Peyer's patch (tissue), 4 donors: ENCODE data around the gene HLA-A. TPM values are rescaled to one million over a fixed set of nuclear protein-coding genes. Genes with fewer than 3 reads are reported as not detected.

ENCODE experiments used
- DNase-seq, 3 donors: peaks; one replicate each; pipeline ENCODE4 v3.0.0-alpha.2; 2017 to 2019
- H3K27ac ChIP-seq, 4 donors: fragments of 200-600 bp; sonication (generic); one replicate each; pipeline ENCODE4 v1.5.1; 2016 to 2019
- H3K27me3 ChIP-seq, 2 donors: fragments of 200-600 bp; sonication (generic); one replicate each; pipeline ENCODE4 v1.5.1; 2019
- H3K36me3 ChIP-seq, 3 donors: fragments of 200-600 bp; sonication (generic); one replicate each; pipeline ENCODE4 v1.5.1; 2016 to 2019
- H3K4me1 ChIP-seq, 4 donors: fragments of 200-600 bp; sonication (generic); one replicate each; pipeline ENCODE4 v1.5.1; 2016 to 2019
- H3K4me3 ChIP-seq, 4 donors: fragments of 200-600 bp; sonication (generic); 1 replicate in 3 of 4; 2 replicates in 1 of 4; pipeline ENCODE4 v1.5.1; 2016 to 2019; ENCODE audit warnings: mild to moderate bottlenecking in 1 of 4
- H3K9me3 ChIP-seq, 4 donors: fragments of 200-600 bp; sonication (generic); one replicate each; pipeline ENCODE4 v1.5.1; 2016 to 2019; ENCODE audit warnings: mild to moderate bottlenecking in 1 of 4
- CTCF ChIP-seq, 6 experiments: fragments of 450-650 bp in 4 of 6; fragments of 200-600 bp in 2 of 6; sonication (generic) in 1 of 6; IDR thresholded peaks; one replicate each; pipeline ENCODE4 v1.5.1; 2017 to 2019; ENCODE audit warnings: antibody characterized with exemption in 6 of 6, mild to moderate bottlenecking in 3 of 6, moderate library complexity in 1 of 6
- POLR2A ChIP-seq, 2 donors: fragments of 450-650 bp; IDR thresholded peaks; one replicate each; pipeline ENCODE4 v1.5.1; 2017; ENCODE audit warnings: antibody characterized with exemption in 2 of 2, mild to moderate bottlenecking in 2 of 2, moderate library complexity in 2 of 2
- small RNA-seq, 2 donors: library from RNA; depleted of rRNA; stranded (forward); fragments of <200 nt; gene quantifications; one replicate each; pipeline ENCODE3, GENCODE V24; 2016
- total RNA-seq, 4 donors: library from RNA; depleted of rRNA; stranded (reverse); fragments of >200 nt; gene quantifications; one replicate each; pipeline ENCODE4 v1.1.0, GENCODE V29; 2016

Gene HLA-A
- total RNA-seq, 4 donors from 2014 or later, result 296 to 1,668 (median 1,428) TPM

DNA sequence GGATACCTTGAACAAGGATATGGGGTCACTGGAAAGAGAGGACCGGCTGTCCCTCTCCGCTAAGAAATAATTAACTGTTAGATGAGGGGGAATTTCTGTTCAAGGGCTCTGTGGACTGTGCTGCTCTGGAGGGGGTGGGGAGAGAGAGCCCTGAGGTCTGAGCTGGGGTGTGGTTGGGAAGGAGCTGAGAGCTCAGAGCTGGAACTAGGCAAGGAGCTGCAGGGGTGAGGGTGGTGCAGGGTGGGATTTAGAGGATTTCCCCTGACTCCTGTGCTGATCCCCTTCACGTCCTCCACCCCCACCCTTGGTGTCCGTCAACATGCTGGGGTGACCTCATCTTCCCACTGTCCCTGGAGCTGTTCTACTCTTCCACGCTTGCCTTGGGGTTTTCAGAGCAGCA is 52.5 kb downstream of the HLA-A start:
- Histone ChIP-seq H3K27me3 (no peaks in the 10 kb centered on the region), H3K27ac (no peak overlapping the region), H3K4me1 (no peaks in the 10 kb centered on the region), H3K4me3 (no peak overlapping the region), H3K36me3 (no peaks in the 10 kb centered on the region), H3K9me3 (no peaks in the 10 kb centered on the region)
- no peak for DNase-seq
- TF ChIP-seq POLR2A (IDR thresholded peaks at IDR 0.05) (no peak), CTCF (IDR thresholded peaks at IDR 0.05) (no peak)

GRCh38 chr6:29995340-29995777 is 53.0 kb downstream of the HLA-A start:
- no peak for TF ChIP-seq CTCF (IDR thresholded peaks at IDR 0.05)
- no peak for TF ChIP-seq POLR2A (IDR thresholded peaks at IDR 0.05)

More at GRCh38 chr6:29995340-29995777, 53.0 kb downstream of the HLA-A start:
- Histone ChIP-seq H3K27me3 (no peaks in the 10 kb centered on the region), H3K9me3 (no peaks in the 10 kb centered on the region), H3K4me1 (no peaks in the 10 kb centered on the region), H3K36me3 (no peaks in the 10 kb centered on the region), H3K4me3 (no peak overlapping the region), H3K27ac (no peak overlapping the region)
- no peak for DNase-seq

Small RNA genes within 50 kb of the gene (small RNA-seq; reads per million reads assigned to genes)
- 0 reads per million in 2 donors for gene HLA-U

Other genes starting within 250 kb of the HLA-A start
- 100 to 1,000 TPM; 213 to 359 (median 299) TPM for gene HLA-F, start 219.1 kb upstream of the HLA-A start, total RNA-seq
- gene HLA-G, start 114.7 kb upstream of the HLA-A start, total RNA-seq, result under 1 TPM in 1 of 4 donors, not detected in 3; 0.67 TPM
- gene POLR1H, start 118.7 kb downstream of the HLA-A start, total RNA-seq, result 10 to 100 TPM; 22.8 to 33.8 (median 27.5) TPM
- gene PPP1R11, start 124.7 kb downstream of the HLA-A start, total RNA-seq, result 10 to 100 TPM; 44.6 to 75.7 (median 58.6) TPM
- gene RNF39, start 133.2 kb downstream of the HLA-A start, total RNA-seq, result under 1 TPM in 1 of 4 donors, not detected in 3; 0.80 TPM
- gene TRIM31, start 170.6 kb downstream of the HLA-A start, total RNA-seq, result 10 to 100 TPM in 3 of 4 donors, 1 to 10 TPM in 1; 9.9 to 56.9 (median 42.0) TPM
- gene TRIM40, start 193.6 kb downstream of the HLA-A start, total RNA-seq, result 10 to 100 TPM in 3 of 4 donors, not detected in 1; 10.9 to 13.7 (median 12.7) TPM
- gene TRIM10, start 218.7 kb downstream of the HLA-A start, total RNA-seq, result 1 to 10 TPM; 2.5 to 7.4 (median 6.3) TPM
- 100 to 1,000 TPM in 1 of 4 donors, 10 to 100 TPM in 3; 19.8 to 110 (median 81.0) TPM for gene TRIM15, start 221.0 kb downstream of the HLA-A start, total RNA-seq